GM12878 (cell line): ENCODE data around the gene SYT1. TPM values are rescaled to one million over a fixed set of nuclear protein-coding genes. Genes with fewer than 3 reads are reported as not detected.

Experiments used
- BHLHE40 ChIP-seq, 2 experiments: fragments of 450-650 bp in 1 of 2; IDR thresholded peaks; 2 replicates each; pipeline ENCODE4 v1.6.1; 2011 to 2017; ENCODE audit warnings: low read depth in 2 of 2, borderline replicate concordance in 1 of 2, improper control_type of control experiment in 1 of 2, low read length in 1 of 2, mild to moderate bottlenecking in 1 of 2
- CBX5 ChIP-seq: sonication (generic); IDR thresholded peaks from 2 replicates; pipeline ENCODE4 v1.6.1; 2016; ENCODE audit warnings: low read depth, moderate library complexity, mild to moderate bottlenecking, inconsistent platforms
- CEBPB ChIP-seq, 2 experiments: fragments of 150-350 bp in 1 of 2; IDR thresholded peaks; 2 replicates each; pipeline ENCODE4 v1.6.1; 2012 to 2014; ENCODE audit warnings: low read depth in 2 of 2, low read length in 2 of 2, borderline replicate concordance in 1 of 2, inconsistent platforms in 1 of 2
- CHD2 ChIP-seq: IDR thresholded peaks from 2 replicates; pipeline ENCODE4 v1.6.1; 2011; ENCODE audit warnings: low read depth, low read length, improper control_type of control experiment, borderline replicate concordance
- CREM ChIP-seq: IDR thresholded peaks from 2 replicates; pipeline ENCODE4 v1.6.1; 2014; ENCODE audit warnings: antibody characterized with exemption, low read depth
- DPF2 ChIP-seq: fragments of 450-650 bp; IDR thresholded peaks from 2 replicates; pipeline ENCODE4 v1.6.1; 2017; ENCODE audit warnings: mild to moderate bottlenecking
- FOXK2 ChIP-seq: fragments of 450-650 bp; IDR thresholded peaks from 2 replicates; pipeline ENCODE4 v1.6.1; 2017; ENCODE audit warnings: mild to moderate bottlenecking, moderate library complexity
- GABPA ChIP-seq: IDR thresholded peaks from 2 replicates; pipeline ENCODE4 v1.6.1; 2014; ENCODE audit warnings: antibody characterized with exemption, low read depth, mild to moderate bottlenecking, inconsistent platforms
- IKZF2 ChIP-seq, 2 experiments: fragments of 450-650 bp; IDR thresholded peaks; 2 replicates each; pipeline ENCODE4 v1.6.1; 2017; ENCODE audit warnings: mild to moderate bottlenecking in 2 of 2, moderate library complexity in 2 of 2
- IRF4 ChIP-seq: IDR thresholded peaks from 2 replicates; pipeline ENCODE4 v1.6.1; 2011; ENCODE audit warnings: low read depth, low read length
- MTA2 ChIP-seq: fragments of 450-650 bp; IDR thresholded peaks from 2 replicates; pipeline ENCODE4 v1.6.1; 2016; ENCODE audit warnings: low read depth, mild to moderate bottlenecking, moderate library complexity
- MXI1 ChIP-seq: fragments of 150-350 bp; IDR thresholded peaks from 2 replicates; pipeline ENCODE4 v1.6.1; 2011; ENCODE audit warnings: low read depth, mild to moderate bottlenecking, inconsistent platforms, low read length, improper control_type of control experiment
- PAX5 ChIP-seq: IDR thresholded peaks from 2 replicates; pipeline ENCODE4 v1.6.1; 2011; ENCODE audit warnings: low read depth, low read length, borderline replicate concordance
- PAX8 ChIP-seq: fragments of 450-650 bp; IDR thresholded peaks from 2 replicates; pipeline ENCODE4 v1.6.1; 2017; ENCODE audit warnings: mild to moderate bottlenecking, moderate library complexity
- PML ChIP-seq: IDR thresholded peaks from 2 replicates; pipeline ENCODE4 v1.6.1; 2012; ENCODE audit warnings: low read length, inconsistent platforms
- POLR2AphosphoS2 ChIP-seq: IDR thresholded peaks from 2 replicates; pipeline ENCODE4 v1.6.1; 2011; ENCODE audit warnings: low read depth, mild to moderate bottlenecking, low read length, improper control_type of control experiment, moderate library complexity
- SKIL ChIP-seq: fragments of 450-650 bp; IDR thresholded peaks from 2 replicates; pipeline ENCODE4 v1.6.1; 2017; ENCODE audit warnings: mild to moderate bottlenecking, low read depth, inconsistent platforms; ENCODE audit not compliant: poor library complexity, severe bottlenecking
- SMAD1 ChIP-seq: fragments of 450-650 bp; IDR thresholded peaks from 2 replicates; pipeline ENCODE4 v1.6.1; 2018; ENCODE audit warnings: mild to moderate bottlenecking, low read depth; ENCODE audit not compliant: partially characterized antibody
- TCF12 ChIP-seq: IDR thresholded peaks from 2 replicates; pipeline ENCODE4 v1.6.1; 2011; ENCODE audit warnings: low read depth, mild to moderate bottlenecking, low read length
- TCF3 ChIP-seq: IDR thresholded peaks from 2 replicates; pipeline ENCODE4 v1.6.1; 2012; ENCODE audit warnings: low read depth, mild to moderate bottlenecking, low read length, borderline replicate concordance; ENCODE audit not compliant: insufficient read depth
- ZNF207 ChIP-seq: fragments of 450-650 bp; IDR thresholded peaks from 2 replicates; pipeline ENCODE4 v1.6.1; 2014; ENCODE audit warnings: antibody characterized with exemption, mild to moderate bottlenecking, borderline replicate concordance
- ZNF217 ChIP-seq: fragments of 450-650 bp; IDR thresholded peaks from 2 replicates; pipeline ENCODE4 v1.6.1; 2017; ENCODE audit warnings: antibody characterized with exemption, mild to moderate bottlenecking
- polyA plus RNA-seq, 11 experiments: library from polyadenylated mRNA; depleted of rRNA in 4 of 11; unstranded in 6 of 11; stranded (reverse) in 5 of 11; fragments of >200 nt; fragmentation: Nextera tagmentation in 4 of 11; fragmentation: Illumina TruSeq in 1 of 11; extraction: Ambion mirVana in 4 of 11; extraction: Trizol in 1 of 11; gene quantifications; 1 replicate in 1 of 11; 2 replicates in 10 of 11; pipeline versions ENCODE4 v1.2.1 to v1.2.3, GENCODE V29; 2011 to 2016; ENCODE audit warnings: inconsistent platforms in 2 of 11, missing spikeins in 2 of 11, low read depth in 1 of 11
- total RNA-seq, 4 experiments: library from RNA; depleted of rRNA in 3 of 4; stranded (reverse); fragments of >200 nt in 3 of 4; fragmentation: Illumina TruSeq in 1 of 4; extraction: Trizol in 1 of 4; gene quantifications; 2 replicates each; pipeline versions ENCODE4 v1.2.1 to v1.2.3, GENCODE V29; 2013 to 2021
- TF ChIP-seq, protein P1 (sequence below): fragments of 450-650 bp; IDR thresholded peaks from 2 replicates; pipeline ENCODE4 v1.6.1; 2017; ENCODE audit warnings: antibody characterized with exemption, mild to moderate bottlenecking, moderate library complexity
- TF ChIP-seq, protein P2 (sequence below): IDR thresholded peaks from 2 replicates; pipeline ENCODE4 v1.6.1; 2011; ENCODE audit warnings: mild to moderate bottlenecking, low read depth, low read length, moderate library complexity; ENCODE audit not compliant: insufficient replicate concordance
- TF ChIP-seq, protein P3 (sequence below): IDR thresholded peaks from 2 replicates; pipeline ENCODE4 v1.6.1; 2011; ENCODE audit warnings: borderline replicate concordance, low read depth, mild to moderate bottlenecking, moderate library complexity, low read length; ENCODE audit not compliant: insufficient read depth, poor library complexity, severe bottlenecking

Gene SYT1
- total and polyA plus RNA-seq, 10 of the 15 experiments (the other 5 are each of a cell fraction or from before 2014, with no cell fraction given), result 0.10 to 0.28 TPM; not detected in 8

- TF ChIP-seq, protein P1, sequence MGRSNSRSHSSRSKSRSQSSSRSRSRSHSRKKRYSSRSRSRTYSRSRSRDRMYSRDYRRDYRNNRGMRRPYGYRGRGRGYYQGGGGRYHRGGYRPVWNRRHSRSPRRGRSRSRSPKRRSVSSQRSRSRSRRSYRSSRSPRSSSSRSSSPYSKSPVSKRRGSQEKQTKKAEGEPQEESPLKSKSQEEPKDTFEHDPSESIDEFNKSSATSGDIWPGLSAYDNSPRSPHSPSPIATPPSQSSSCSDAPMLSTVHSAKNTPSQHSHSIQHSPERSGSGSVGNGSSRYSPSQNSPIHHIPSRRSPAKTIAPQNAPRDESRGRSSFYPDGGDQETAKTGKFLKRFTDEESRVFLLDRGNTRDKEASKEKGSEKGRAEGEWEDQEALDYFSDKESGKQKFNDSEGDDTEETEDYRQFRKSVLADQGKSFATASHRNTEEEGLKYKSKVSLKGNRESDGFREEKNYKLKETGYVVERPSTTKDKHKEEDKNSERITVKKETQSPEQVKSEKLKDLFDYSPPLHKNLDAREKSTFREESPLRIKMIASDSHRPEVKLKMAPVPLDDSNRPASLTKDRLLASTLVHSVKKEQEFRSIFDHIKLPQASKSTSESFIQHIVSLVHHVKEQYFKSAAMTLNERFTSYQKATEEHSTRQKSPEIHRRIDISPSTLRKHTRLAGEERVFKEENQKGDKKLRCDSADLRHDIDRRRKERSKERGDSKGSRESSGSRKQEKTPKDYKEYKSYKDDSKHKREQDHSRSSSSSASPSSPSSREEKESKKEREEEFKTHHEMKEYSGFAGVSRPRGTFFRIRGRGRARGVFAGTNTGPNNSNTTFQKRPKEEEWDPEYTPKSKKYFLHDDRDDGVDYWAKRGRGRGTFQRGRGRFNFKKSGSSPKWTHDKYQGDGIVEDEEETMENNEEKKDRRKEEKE, result no peak
- TF ChIP-seq ZNF217 (peak; percentile 82; the same call in 1 of the 2 replicates), SMAD1 (no peak), TCF12 (peak; percentile 73; the same call in 1 of the 2 replicates), TCF3 (no peak), MTA2 (peak; percentile 98), BHLHE40 (IDR thresholded peaks at IDR 0.05; ENCODE audit: borderline replicate concordance in 1 of 2, low read depth in 2 of 2, low read length in 1 of 2) (peak in 1 of 2 experiments; percentile 27; a peak in 2 of 4 replicates), PAX8 (no peak), CBX5 (no peak), IKZF2 (IDR thresholded peaks at IDR 0.05) (peak; percentile 96 to 97), CEBPB (IDR thresholded peaks at IDR 0.05; ENCODE audit: borderline replicate concordance in 1 of 2, low read depth in 2 of 2, low read length in 2 of 2) (peak in 1 of 2 experiments; percentile 70; a peak in 2 of 4 replicates), DPF2 (peak; percentile 87), SKIL (peak; percentile 36), CHD2 (peak; percentile 62; the same call in 1 of the 2 replicates), POLR2AphosphoS2 (no peak), CREM (peak; percentile 33; the same call in 1 of the 2 replicates), FOXK2 (no peak), GABPA (no peak), PML (no peak), ZNF207 (no peak), PAX5 (0 out of 2 replicates have a peak, but pooled peaks have one; percentile 21), IRF4 (no peak), MXI1 (0 out of 2 replicates have a peak, but pooled peaks have one; percentile 47)
- TF ChIP-seq, protein P2, sequence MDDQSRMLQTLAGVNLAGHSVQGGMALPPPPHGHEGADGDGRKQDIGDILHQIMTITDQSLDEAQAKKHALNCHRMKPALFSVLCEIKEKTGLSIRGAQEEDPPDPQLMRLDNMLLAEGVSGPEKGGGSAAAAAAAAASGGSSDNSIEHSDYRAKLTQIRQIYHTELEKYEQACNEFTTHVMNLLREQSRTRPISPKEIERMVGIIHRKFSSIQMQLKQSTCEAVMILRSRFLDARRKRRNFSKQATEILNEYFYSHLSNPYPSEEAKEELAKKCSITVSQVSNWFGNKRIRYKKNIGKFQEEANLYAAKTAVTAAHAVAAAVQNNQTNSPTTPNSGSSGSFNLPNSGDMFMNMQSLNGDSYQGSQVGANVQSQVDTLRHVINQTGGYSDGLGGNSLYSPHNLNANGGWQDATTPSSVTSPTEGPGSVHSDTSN, result no peak
- TF ChIP-seq, protein P3, sequence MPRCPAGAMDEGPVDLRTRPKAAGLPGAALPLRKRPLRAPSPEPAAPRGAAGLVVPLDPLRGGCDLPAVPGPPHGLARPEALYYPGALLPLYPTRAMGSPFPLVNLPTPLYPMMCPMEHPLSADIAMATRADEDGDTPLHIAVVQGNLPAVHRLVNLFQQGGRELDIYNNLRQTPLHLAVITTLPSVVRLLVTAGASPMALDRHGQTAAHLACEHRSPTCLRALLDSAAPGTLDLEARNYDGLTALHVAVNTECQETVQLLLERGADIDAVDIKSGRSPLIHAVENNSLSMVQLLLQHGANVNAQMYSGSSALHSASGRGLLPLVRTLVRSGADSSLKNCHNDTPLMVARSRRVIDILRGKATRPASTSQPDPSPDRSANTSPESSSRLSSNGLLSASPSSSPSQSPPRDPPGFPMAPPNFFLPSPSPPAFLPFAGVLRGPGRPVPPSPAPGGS, result no peak
Measured at GRCh38 chr12:79069009-79069408, 204.4 kb downstream of the SYT1 start (continued).
